CD14-positive monocyte (primary cell): ENCODE measurements around the gene RPS28. TPM values are rescaled to one million over a fixed set of nuclear protein-coding genes. Genes with fewer than 3 reads are reported as not detected.

ENCODE experiments used
- DNase-seq, 3 donors: peaks; one replicate each; pipeline ENCODE4 v3.0.0-alpha.2; 2011 to 2022
- H2AFZ ChIP-seq: 2 replicates; pipeline ENCODE4 v1.6.0; 2012; ENCODE audit warnings: mild to moderate bottlenecking, low read depth, low read length, inconsistent platforms; ENCODE audit not compliant: insufficient read depth, poor library complexity, severe bottlenecking
- H3K27ac ChIP-seq, 2 donors: 1 replicate in 1 of 2; 2 replicates in 1 of 2; pipeline ENCODE4 v1.5.1; 2012 to 2013; ENCODE audit warnings: low read length in 2 of 2, control low read depth in 1 of 2, inconsistent platforms in 1 of 2, low read depth in 1 of 2, mild to moderate bottlenecking in 1 of 2
- H3K27me3 ChIP-seq, 2 donors: one replicate each; pipeline versions ENCODE4 v1.6.0 to v1.6.1; 2011 to 2013; ENCODE audit warnings: low read length in 2 of 2; ENCODE audit not compliant: control insufficient read depth in 2 of 2, insufficient read depth in 2 of 2
- H3K36me3 ChIP-seq, 2 donors: replicated peaks in 1 of 2; 1 replicate in 1 of 2; 2 replicates in 1 of 2; pipeline versions ENCODE4 v1.5.1 to v1.6.1; 2012 to 2013; ENCODE audit warnings: low read length in 2 of 2, control low read depth in 1 of 2, inconsistent platforms in 1 of 2, mild to moderate bottlenecking in 1 of 2; ENCODE audit not compliant: insufficient read depth in 2 of 2, control insufficient read depth in 1 of 2
- H3K4me1 ChIP-seq, 2 donors: 1 replicate in 1 of 2; 2 replicates in 1 of 2; pipeline versions ENCODE4 v1.5.1 to v1.6.1; 2012 to 2013; ENCODE audit warnings: low read length in 2 of 2, control low read depth in 1 of 2, inconsistent platforms in 1 of 2, mild to moderate bottlenecking in 1 of 2, moderate library complexity in 1 of 2; ENCODE audit not compliant: insufficient read depth in 2 of 2, control insufficient read depth in 1 of 2
- H3K4me2 ChIP-seq: replicated peaks from 2 replicates; pipeline ENCODE3; 2012; ENCODE audit warnings: low read length, moderate library complexity, mild to moderate bottlenecking; ENCODE audit not compliant: poor library complexity, severe bottlenecking; ENCODE audit errors: extremely low read depth
- H3K4me3 ChIP-seq, 3 experiments: fragments of 200-600 bp in 1 of 3; sonication (generic) in 1 of 3; replicated peaks in 1 of 3; 1 replicate in 2 of 3; 2 replicates in 1 of 3; pipeline ENCODE4 v1.5.1; 2011 to 2013; ENCODE audit warnings: low read length in 3 of 3, mild to moderate bottlenecking in 3 of 3, control low read depth in 2 of 3, low read depth in 2 of 3, inconsistent platforms in 1 of 3, moderate library complexity in 1 of 3
- H3K79me2 ChIP-seq: 2 replicates; pipeline ENCODE4 v1.6.0; 2012; ENCODE audit warnings: mild to moderate bottlenecking, control low read depth, inconsistent platforms, low read length, moderate library complexity; ENCODE audit not compliant: insufficient read depth
- H3K9ac ChIP-seq: 2 replicates; pipeline ENCODE4 v1.6.0; 2017; ENCODE audit warnings: low read length, mild to moderate bottlenecking; ENCODE audit not compliant: insufficient read depth, poor library complexity, severe bottlenecking
- H3K9me3 ChIP-seq, 2 donors: replicated peaks in 1 of 2; 1 replicate in 1 of 2; 2 replicates in 1 of 2; pipeline versions ENCODE4 v1.5.1 to v1.6.1; 2012 to 2013; ENCODE audit warnings: low read length in 2 of 2, control low read depth in 1 of 2; ENCODE audit not compliant: control insufficient read depth in 1 of 2, insufficient read depth in 1 of 2
- H4K20me1 ChIP-seq: 2 replicates; pipeline ENCODE4 v1.6.0; 2012; ENCODE audit warnings: mild to moderate bottlenecking, low read length, control low read depth, moderate library complexity; ENCODE audit not compliant: insufficient read depth
- H3K27ac Mint-ChIP-seq, 7 donors: one replicate each; pipeline ENCODE4 v1.8.0; 2020; ENCODE audit warnings: mild to moderate bottlenecking in 7 of 7, mixed read lengths in 7 of 7, moderate library complexity in 6 of 7, inconsistent platforms in 2 of 7
- H3K27me3 Mint-ChIP-seq, 3 donors: one replicate each; pipeline ENCODE4 v1.8.0; 2021 to 2022; ENCODE audit warnings: low read depth in 3 of 3, mild to moderate bottlenecking in 3 of 3, mixed read lengths in 3 of 3, moderate library complexity in 3 of 3, inconsistent platforms in 1 of 3
- H3K36me3 Mint-ChIP-seq, 2 donors: one replicate each; pipeline ENCODE4 v1.8.0; 2020; ENCODE audit warnings: mixed read lengths in 2 of 2, inconsistent platforms in 1 of 2, mild to moderate bottlenecking in 1 of 2
- H3K4me1 Mint-ChIP-seq: one replicate; pipeline ENCODE4 v1.8.0; 2020; ENCODE audit warnings: mild to moderate bottlenecking, mixed read lengths
- H3K4me3 Mint-ChIP-seq, 2 donors: one replicate each; pipeline ENCODE4 v1.8.0; 2020; ENCODE audit warnings: mild to moderate bottlenecking in 2 of 2, mixed read lengths in 2 of 2, moderate library complexity in 1 of 2
- H3K9me3 Mint-ChIP-seq, 7 donors: one replicate each; pipeline ENCODE4 v1.8.0; 2020 to 2022; ENCODE audit warnings: mixed read lengths in 7 of 7, mild to moderate bottlenecking in 6 of 7, moderate library complexity in 6 of 7, inconsistent platforms in 2 of 7
- WGBS: methylation state at CpG from one replicate; pipeline ENCODE4 v1.1.5; 2013; ENCODE audit warnings: missing lambda C conversion rate; ENCODE audit not compliant: insufficient coverage; 5-methylcytosine and 5-hydroxymethylcytosine counted together
- intact Hi-C, 2 donors: fragments of 100-400 bp; cut with micrococcal nuclease; formaldehyde crosslinking; loops; one replicate each; pipeline versions ENCODE4 v1.15.0 to v1.15.1; 2023
- polyA plus RNA-seq, 3 donors: library from polyadenylated mRNA; depleted of rRNA in 1 of 3; unstranded in 2 of 3; stranded (reverse) in 1 of 3; fragments of 300-500 nt in 2 of 3; fragments of >200 nt in 1 of 3; fragmentation: Illumina TruSeq in 2 of 3; gene quantifications; 1 replicate in 2 of 3; 2 replicates in 1 of 3; pipeline ENCODE4 v1.2.3, GENCODE V29; 2012 to 2021
- TF ChIP-seq, protein P1 (sequence below): fragments of 200-600 bp; IDR thresholded peaks from one replicate; pipeline ENCODE4 v1.8.0; 2022; ENCODE audit warnings: antibody characterized with exemption, mild to moderate bottlenecking

Gene RPS28
- polyA plus RNA-seq, 3 donors, result 539 to 1,104 (median 984) TPM

DNA sequence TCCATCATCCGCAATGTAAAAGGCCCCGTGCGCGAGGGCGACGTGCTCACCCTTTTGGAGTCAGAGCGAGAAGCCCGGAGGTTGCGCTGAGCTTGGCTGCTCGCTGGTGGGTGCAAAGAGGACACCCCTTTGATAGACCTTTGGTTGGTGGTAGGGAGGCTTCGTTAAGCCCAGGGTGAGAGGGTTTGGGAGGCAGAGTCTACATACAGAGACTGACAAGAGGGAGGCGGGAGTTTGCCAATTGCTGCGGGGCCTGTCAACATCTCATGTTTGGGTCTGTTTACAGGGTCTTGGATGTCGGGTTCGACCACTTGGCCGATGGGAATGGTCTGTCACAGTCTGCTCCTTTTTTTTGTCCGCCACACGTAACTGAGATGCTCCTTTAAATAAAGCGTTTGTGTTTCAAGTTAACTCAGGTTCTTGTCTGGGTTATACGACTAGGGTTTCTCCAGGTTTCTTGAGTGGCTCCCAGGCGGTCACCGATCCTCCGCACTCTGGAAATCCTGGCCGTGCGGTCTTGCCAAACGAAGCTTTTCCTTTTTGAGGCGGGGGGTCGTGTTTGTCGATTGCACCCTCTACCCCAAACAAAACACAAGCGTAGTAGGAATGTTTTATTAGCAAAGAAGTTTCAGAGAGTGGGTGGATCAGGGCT, 816 bp downstream of the RPS28 start:
- DNase-seq, result no peak
- Mint-ChIP-seq H3K9me3 (peaks cover 0 to 14% (median 8%) of the 10 kb centered on the region in 7 donors), H3K4me3 (peak overlapping the region; percentile 98 to 99), H3K27ac (peak overlapping the region; percentile 94 to 99 (median 97)), H3K36me3 (peaks cover 16 to 29% of the 10 kb centered on the region in 2 donors), H3K27me3 (peaks cover 1 to 12% (median 9%) of the 10 kb centered on the region in 3 donors), H3K4me1 (peaks cover 28% of the 10 kb centered on the region)
- H3K4me1 ChIP-seq, result peaks cover 20 to 26% of the 10 kb centered on the region in 2 donors
- H3K9ac ChIP-seq, result peak overlapping the region; percentile 97
- WGBS, result 27% methylated on average over 13 of the region's 30 CpGs
- peak overlapping the region; percentile 88 for H2AFZ ChIP-seq
- H3K4me2 ChIP-seq, result peak overlapping the region; percentile 94
- H4K20me1 ChIP-seq, result peaks cover 26% of the 10 kb centered on the region
- H3K4me3 ChIP-seq, result peak overlapping the region; percentile 61 to 100 (median 90)
- H3K27ac ChIP-seq, result peak overlapping the region; percentile 84 to 97
- H3K36me3 ChIP-seq, result peaks cover 10 to 22% of the 10 kb centered on the region in 2 donors
- TF ChIP-seq, protein P1, sequence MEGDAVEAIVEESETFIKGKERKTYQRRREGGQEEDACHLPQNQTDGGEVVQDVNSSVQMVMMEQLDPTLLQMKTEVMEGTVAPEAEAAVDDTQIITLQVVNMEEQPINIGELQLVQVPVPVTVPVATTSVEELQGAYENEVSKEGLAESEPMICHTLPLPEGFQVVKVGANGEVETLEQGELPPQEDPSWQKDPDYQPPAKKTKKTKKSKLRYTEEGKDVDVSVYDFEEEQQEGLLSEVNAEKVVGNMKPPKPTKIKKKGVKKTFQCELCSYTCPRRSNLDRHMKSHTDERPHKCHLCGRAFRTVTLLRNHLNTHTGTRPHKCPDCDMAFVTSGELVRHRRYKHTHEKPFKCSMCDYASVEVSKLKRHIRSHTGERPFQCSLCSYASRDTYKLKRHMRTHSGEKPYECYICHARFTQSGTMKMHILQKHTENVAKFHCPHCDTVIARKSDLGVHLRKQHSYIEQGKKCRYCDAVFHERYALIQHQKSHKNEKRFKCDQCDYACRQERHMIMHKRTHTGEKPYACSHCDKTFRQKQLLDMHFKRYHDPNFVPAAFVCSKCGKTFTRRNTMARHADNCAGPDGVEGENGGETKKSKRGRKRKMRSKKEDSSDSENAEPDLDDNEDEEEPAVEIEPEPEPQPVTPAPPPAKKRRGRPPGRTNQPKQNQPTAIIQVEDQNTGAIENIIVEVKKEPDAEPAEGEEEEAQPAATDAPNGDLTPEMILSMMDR, result no peak
- peaks cover 0 to 3% of the 10 kb centered on the region in 2 donors for H3K9me3 ChIP-seq
- peaks cover 31% of the 10 kb centered on the region for H3K79me2 ChIP-seq
- intact Hi-C loops, result loop anchor here in 1 of 2 donors (2.0 to 5.0 kb wide), 2 partner anchors 55 to 69 kb away; partner anchors contain the start of gene RAB11B
- H3K27me3 ChIP-seq, result no peaks in the 10 kb centered on the region

DNA sequence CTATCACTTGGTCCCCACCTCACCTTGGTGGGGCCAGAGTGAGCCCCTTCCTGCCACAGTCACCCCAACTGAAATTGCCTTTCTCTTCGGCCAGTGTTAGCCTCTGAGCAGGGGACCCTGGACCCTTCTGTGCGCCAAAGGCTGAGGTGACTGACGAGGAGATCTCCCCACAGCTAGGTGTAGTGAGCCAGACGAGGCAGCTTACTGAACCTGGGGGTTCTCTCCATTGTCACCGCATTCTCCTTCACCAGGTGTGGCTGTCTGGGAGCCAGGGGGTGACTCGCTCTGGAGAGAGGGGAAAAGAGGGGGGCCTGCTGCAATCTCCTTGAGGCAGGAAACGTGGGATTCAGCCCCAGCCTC, 1.3 kb downstream of the RPS28 start:
- Histone ChIP-seq H3K9ac (peak overlapping the region; percentile 97), H3K27me3 (no peaks in the 10 kb centered on the region), H3K4me1 (peaks cover 20 to 26% of the 10 kb centered on the region in 2 donors), H2AFZ (no peak overlapping the region), H4K20me1 (peaks cover 26% of the 10 kb centered on the region), H3K36me3 (peaks cover 10 to 17% of the 10 kb centered on the region in 2 donors), H3K9me3 (peaks cover 0 to 3% of the 10 kb centered on the region in 2 donors), H3K4me3 (peak overlapping the region in 1 of 3 experiments; percentile 90), H3K79me2 (peaks cover 31% of the 10 kb centered on the region), H3K27ac (peak overlapping the region in 1 of 2 donors; percentile 21), H3K4me2 (peak overlapping the region; percentile 94)
- intact Hi-C loops, result loop anchor here in 1 of 2 donors (5.0 kb wide), 1 partner anchor 55 kb away; no protein-coding TSS in a partner anchor
- Mint-ChIP-seq H3K27ac (peak overlapping the region in 2 of 7 donors; percentile 31 to 97), H3K36me3 (peaks cover 12 to 24% of the 10 kb centered on the region in 2 donors), H3K4me3 (peak overlapping the region; percentile 98 to 99), H3K27me3 (peaks cover 6 to 17% (median 11%) of the 10 kb centered on the region in 3 donors), H3K9me3 (peaks cover 0 to 14% (median 8%) of the 10 kb centered on the region in 7 donors), H3K4me1 (peaks cover 28% of the 10 kb centered on the region)
- TF ChIP-seq, protein P1, result no peak
- no peak for DNase-seq
- WGBS, result 95% methylated on average over 3 of the region's 7 CpGs
